ENCODE results near the gene CCHCR1.

The CCHCR1 gene

DNA sequence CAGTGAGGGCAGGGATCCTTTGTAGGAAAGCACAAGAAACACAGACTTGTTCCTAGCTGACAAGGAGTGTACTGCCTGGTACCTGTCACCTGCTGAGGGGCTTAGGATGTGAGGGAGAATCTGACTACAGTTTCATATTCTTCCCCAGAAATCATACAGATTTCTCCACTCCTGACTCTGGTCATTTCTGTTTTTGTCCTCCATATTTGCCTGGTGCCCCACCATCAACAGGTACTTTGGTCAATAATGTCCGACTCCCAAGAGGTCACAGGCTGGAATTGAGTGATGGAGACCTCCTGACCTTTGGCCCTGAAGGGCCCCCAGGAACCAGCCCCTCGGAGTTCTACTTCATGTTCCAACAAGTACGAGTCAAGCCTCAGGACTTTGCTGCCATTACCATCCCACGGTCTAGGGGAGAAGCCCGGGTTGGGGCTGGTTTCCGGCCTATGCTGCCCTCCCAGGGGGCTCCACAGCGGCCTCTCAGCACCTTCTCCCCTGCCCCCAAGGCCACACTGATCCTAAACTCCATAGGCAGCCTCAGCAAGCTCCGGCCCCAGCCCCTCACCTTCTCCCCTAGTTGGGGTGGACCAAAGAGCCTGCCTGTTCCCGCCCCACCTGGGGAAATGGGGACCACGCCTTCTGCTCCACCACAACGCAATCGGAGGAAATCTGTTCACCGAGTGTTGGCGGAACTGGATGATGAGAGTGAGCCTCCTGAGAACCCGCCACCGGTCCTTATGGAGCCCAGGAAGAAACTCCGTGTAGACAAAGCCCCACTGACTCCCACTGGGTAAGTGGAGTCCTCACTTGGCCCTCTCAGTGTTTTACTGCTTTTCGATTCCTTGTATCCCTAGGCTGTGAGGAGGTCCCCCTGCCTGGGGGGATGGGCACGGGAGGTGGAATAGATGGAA is 3.9 kb upstream of the CCHCR1 start:
- no peak for DNase-seq

GRCh38 chr6:31158863-31159855 is 1.6 kb upstream of the CCHCR1 start:
- DNase-seq = no peak

DNA sequence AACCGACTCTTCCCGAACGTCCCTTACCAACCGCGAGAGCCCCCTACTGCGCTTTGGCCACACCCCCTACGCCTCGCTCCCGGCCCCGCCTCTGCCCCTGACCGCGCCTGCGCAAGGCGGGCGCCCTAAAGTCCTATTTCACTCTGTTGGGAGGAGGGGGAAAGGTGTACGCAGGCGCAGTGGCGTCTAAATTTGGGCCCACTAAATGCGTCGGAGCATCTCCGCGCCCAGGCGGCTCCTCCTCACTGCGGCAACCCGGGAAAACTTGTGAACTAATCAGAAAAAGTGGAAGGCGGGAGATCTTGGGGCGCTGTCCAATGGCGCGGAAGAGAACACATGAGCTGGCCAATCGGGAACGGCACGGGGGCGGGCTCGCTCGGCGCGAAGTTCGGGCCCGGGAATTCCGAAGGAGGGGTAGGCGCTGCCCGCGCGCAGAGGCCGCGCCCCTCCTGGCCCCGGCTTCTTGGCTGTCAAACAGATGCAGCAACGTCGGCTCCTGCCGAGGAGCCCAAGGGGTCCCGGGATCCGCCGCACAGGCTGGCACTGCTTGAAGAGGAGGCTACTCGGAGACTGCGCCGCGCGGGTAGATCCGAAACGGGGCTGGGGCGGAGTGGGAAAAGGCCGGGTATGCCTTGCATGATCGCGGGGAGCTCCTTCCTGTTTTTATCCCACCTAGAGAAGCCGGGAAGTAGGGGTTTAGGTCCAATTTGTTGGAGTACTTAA is 699 bp upstream of the CCHCR1 start, which contains the start of gene TCF19:
TSS of gene TCF19 (plus strand) at position 450 of the 723 bp plus-strand sequence. CDS start 881 bp downstream, outside the sequence.
- peak; percentile 97 for DNase-seq

- no peak for DNase-seq
Measured at GRCh38 chr6:31156641-31157040, 961 bp downstream of the CCHCR1 start.

DNA sequence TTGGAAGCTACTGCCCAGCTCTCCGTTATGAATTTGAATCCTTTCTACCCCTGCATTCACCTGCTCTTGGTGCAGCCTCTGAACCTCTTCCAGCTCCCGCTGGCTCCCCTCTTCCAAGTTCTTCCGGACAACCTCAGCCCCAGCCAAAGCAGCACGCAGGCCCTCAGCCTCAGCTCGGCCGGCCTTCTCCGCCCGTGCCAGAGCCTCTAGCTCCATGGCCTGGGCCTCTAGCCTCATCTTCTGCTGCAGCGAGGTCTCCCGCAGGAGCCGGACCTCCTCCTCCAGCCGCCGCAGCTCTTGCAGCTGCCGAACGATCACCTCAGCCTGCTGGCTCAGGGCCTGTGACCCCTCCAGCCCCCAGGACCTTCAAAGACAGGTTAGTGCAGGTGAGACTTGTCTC is 3.2 kb downstream of the CCHCR1 start:
- DNase-seq = no peak

GRCh38 chr6:31152781-31153180 is 4.8 kb downstream of the CCHCR1 start:
- no peak for DNase-seq

- DNase-seq = no peak
Measured at GRCh38 chr6:31149827-31150447, 7.7 kb downstream of the CCHCR1 start.

DNA sequence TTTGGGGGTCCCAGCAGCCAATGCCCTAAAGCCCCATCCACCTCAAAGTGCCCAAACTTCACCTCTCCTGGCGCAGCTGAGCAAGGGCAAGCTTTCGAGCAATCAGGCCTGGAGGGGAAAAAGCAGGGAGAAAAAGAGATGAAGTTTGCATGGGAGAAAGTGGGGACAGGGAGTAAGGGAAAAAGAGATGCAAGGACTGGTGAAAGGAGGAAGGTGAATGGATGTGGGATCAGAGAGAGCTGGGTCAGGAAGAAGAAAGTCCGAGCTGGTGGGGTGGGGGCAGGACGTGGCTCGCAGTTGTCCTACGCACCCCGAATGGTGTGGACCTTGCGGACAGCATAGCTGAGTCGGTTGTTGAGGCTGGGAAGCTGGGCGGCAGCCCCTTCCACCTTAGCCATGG is 12.2 kb downstream of the CCHCR1 start:
- no peak for DNase-seq

DNA sequence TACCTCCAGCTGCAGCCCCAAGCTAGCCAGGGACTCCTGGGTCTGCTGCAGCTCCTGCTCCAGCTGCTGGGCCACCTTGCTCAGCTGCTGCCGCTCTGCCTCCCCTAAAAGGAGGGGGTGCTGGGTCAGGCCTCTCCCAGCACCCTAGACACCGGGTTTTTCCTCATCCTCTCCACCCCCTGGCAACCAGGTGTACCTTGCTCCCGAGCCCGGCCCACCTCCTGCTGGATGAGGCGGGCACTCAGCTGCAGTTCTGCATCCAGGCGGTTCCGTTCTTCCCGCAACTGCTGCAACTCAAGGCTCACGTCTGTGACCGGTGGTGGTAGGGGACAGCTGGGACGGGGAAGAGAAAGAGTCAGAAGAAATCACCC is 12.6 kb downstream of the CCHCR1 start:
- no peak for DNase-seq

GRCh38 chr6:31144296-31144969 is 13.2 kb downstream of the CCHCR1 start:
- DNase-seq = no peak

- no peak for DNase-seq
Measured at GRCh38 chr6:31143148-31143547, 14.5 kb downstream of the CCHCR1 start.

DNA sequence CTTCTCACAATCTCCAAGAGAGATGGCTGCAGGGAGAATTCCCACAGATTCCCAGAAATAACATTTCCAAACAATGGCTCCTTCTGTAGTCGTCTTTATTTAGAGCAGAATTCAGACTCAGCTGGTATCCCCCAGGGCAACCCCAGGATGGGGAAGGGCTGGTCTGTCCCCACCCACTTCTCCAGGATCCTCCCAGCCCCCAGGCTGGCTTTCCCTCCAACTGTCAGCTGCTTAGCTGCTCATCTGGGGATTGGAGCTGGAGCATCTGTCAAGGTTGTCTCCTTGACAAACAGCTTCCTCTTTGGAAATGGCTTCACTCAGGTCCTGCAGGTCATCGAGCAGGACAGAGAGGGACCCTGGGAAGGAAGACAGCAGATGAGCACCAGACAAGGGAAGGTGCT is 15.2 kb downstream of the CCHCR1 start:
- no peak for DNase-seq

DNA sequence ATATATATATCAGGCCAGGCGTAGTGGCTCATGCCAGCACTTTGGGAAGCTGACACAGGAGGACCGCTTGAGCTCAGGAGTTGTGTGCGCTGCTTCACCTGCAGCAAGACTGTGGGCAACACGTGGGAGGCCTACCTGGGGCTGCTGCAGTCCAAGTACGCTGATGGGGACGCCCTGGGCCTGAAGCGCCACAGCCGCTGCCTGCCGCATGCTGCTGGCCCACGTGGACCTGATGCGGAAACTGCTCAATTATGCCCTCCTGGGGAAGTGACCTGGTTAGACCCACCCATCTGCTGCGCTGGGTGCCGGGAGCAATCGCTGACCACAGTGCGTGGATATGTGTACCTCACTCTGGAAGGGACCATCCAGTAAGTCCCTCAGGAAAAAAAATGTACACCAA is 17.0 kb downstream of the CCHCR1 start:
- no peak for DNase-seq

GRCh38 chr6:31139599-31139998 is 18.0 kb downstream of the CCHCR1 start:
- DNase-seq = no peak

DNA sequence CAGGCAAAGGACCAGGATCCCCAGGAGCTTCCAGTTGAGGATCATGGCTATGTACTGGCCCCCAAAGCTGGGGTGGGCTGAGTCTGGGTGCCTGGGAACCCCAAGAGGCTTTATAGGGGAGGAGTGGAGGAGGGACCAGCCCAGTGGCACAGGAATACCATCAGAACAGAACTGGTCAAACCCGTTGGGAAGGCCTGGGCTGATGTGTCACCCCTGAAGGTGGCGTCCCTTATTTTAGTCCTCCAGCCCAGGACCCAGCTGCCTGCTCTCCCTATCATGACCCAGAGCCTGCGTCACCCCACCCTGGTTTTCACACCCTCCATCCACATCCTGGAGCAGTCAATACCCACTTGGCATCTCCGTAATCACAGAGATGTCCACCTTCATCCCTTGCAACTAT is 18.6 kb downstream of the CCHCR1 start, which contains the start of gene PSORS1C2:
TSS of gene PSORS1C2 (minus strand) at position 85 of the 400 bp plus-strand sequence. CDS start at position 45, 40 bp downstream.
- no peak for DNase-seq

- no peak for DNase-seq
Measured at GRCh38 chr6:31135710-31136109, 21.9 kb downstream of the CCHCR1 start.

GRCh38 chr6:31132806-31133205 is 24.8 kb downstream of the CCHCR1 start:
- DNase-seq = no peak

DNA sequence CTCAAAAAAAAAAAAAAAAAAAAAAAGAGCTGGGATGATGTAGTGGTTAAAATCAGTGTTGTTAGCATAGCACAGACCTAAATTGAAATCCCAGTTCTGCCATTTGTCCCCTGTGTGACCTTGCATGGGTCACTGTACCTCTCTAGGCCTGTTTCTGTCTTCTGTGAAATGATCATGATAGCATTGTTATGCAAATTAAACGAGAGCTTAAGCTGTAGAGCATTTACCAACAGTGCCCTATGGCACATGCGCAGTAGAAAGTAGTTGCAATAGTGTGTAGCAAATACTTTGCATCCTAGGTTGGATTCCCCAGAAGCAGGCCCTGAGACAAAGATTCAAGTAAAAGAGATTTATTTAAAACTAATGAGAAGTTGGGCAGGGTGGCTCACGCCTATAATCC is 26.0 kb downstream of the CCHCR1 start:
- DNase-seq = no peak

DNA sequence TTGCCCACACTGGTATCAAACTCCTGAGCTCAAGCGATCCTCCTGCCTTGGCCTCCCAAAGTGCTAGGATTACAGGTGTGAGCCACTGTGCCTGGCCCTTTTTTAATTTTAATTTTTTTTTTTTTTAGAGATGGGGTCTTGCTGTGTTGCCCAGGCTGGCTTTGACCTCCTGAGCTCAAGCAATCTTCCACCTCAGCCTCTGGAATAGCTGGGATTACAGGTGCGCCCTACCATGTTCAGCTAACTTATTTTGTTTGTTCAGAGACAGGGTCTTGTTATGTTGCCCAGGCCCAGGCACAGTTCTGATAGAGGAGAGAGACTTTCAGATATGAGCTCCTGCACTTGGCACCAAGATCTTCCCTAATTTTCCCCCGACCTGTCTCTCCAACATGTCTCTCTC is 26.9 kb downstream of the CCHCR1 start:
- no peak for DNase-seq

GRCh38 chr6:31129130-31129529 is 28.5 kb downstream of the CCHCR1 start:
- no peak for DNase-seq

DNA sequence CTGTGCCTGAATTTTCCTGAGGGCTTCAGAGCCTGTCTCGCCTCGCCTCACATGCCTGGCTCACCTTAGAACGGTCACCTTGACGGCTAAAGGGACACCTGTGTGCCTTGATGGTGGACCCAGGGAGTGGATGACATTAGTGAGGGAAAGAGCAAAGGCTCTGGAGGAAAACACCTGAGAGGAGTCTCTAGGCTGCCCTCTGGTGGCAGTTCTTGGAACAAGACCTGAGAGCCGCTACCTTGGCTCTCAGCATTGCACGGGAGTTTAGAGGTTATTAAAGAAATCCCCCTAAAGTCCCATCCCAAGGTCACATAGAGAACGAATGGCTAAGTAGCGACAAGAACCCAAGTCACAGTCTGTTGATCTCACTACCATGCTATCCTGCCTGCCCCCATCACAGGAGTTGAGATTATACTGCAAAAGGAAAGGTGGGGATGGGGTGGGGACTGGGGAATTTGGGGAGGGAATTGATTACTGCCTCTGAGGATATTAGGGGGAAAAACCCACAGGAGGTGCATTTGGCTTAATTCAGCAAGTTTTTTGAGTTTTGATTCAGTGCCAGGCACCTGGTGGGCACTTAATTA is 29.4 kb downstream of the CCHCR1 start:
- peak; percentile 42 for DNase-seq

Data from NCI-H774 (cell line).